ENCODE measurements around the gene NDE1.

The NDE1 gene

GRCh38 chr16:15741207-15741871 is 91.3 kb downstream of the NDE1 start:
- no peak for DNase-seq

- DNase-seq, result no peak
Measured at GRCh38 chr16:15742716-15743115, 92.7 kb downstream of the NDE1 start.

GRCh38 chr16:15743657-15744056 is 93.6 kb downstream of the NDE1 start:
- no peak for DNase-seq

- DNase-seq, result no peak
Measured at GRCh38 chr16:15746332-15746731, 96.3 kb downstream of the NDE1 start.

GRCh38 chr16:15747937-15748336 is 97.9 kb downstream of the NDE1 start:
- DNase-seq, result no peak

- no peak for DNase-seq
Measured at GRCh38 chr16:15748654-15749053, 98.6 kb downstream of the NDE1 start.

- no peak for DNase-seq
Measured at GRCh38 chr16:15749371-15749770, 99.3 kb downstream of the NDE1 start.

GRCh38 chr16:15749985-15750384 is 99.9 kb downstream of the NDE1 start:
- DNase-seq, result no peak

- DNase-seq, result no peak
Measured at GRCh38 chr16:15751940-15752339, 101.9 kb downstream of the NDE1 start.

GRCh38 chr16:15752717-15753488 is 102.9 kb downstream of the NDE1 start:
- DNase-seq, result no peak

GRCh38 chr16:15754821-15755534 is 104.9 kb downstream of the NDE1 start:
- no peak for DNase-seq

GRCh38 chr16:15757077-15757386 is 107.0 kb downstream of the NDE1 start:
- DNase-seq, result no peak

- no peak for DNase-seq
Measured at GRCh38 chr16:15757630-15758251, 107.7 kb downstream of the NDE1 start.

GRCh38 chr16:15759070-15759469 is 109.0 kb downstream of the NDE1 start:
- DNase-seq, result no peak

GRCh38 chr16:15760129-15760528 is 110.1 kb downstream of the NDE1 start:
- no peak for DNase-seq

- DNase-seq, result no peak
Measured at GRCh38 chr16:15764112-15764511, 114.1 kb downstream of the NDE1 start.

- DNase-seq, result no peak
Measured at GRCh38 chr16:15765116-15765515, 115.1 kb downstream of the NDE1 start.

- DNase-seq, result no peak
Measured at GRCh38 chr16:15765880-15766279, 115.8 kb downstream of the NDE1 start.

- DNase-seq, result no peak
Measured at GRCh38 chr16:15766918-15767317, 116.9 kb downstream of the NDE1 start.

- no peak for DNase-seq
Measured at GRCh38 chr16:15768201-15768600, 118.2 kb downstream of the NDE1 start.

GRCh38 chr16:15769239-15769638 is 119.2 kb downstream of the NDE1 start:
- DNase-seq, result no peak

- no peak for DNase-seq
Measured at GRCh38 chr16:15770107-15770506, 120.1 kb downstream of the NDE1 start.

GRCh38 chr16:15770512-15770911 is 120.5 kb downstream of the NDE1 start:
- DNase-seq, result no peak

GRCh38 chr16:15771694-15772093 is 121.6 kb downstream of the NDE1 start:
- no peak for DNase-seq

All from amniotic stem cell (primary cell).